BE2C (cell line): Measurements from ENCODE around the gene C1QL1.

Experiments used
- DNase-seq: peaks from one replicate; pipeline ENCODE4 v3.0.0-alpha.2; 2020
- H3K27me3 ChIP-seq: fragments of 250-450 bp; sonication (Bioruptor Pico); 2 replicates; pipeline ENCODE4 v1.5.1; 2020; ENCODE audit warnings: mild to moderate bottlenecking
- H3K36me3 ChIP-seq: fragments of 250-450 bp; sonication (Bioruptor Pico); 2 replicates; pipeline ENCODE4 v1.5.1; 2020; ENCODE audit warnings: mild to moderate bottlenecking
- H3K4me1 ChIP-seq: fragments of 250-450 bp; sonication (Bioruptor Pico); 2 replicates; pipeline ENCODE4 v1.5.1; 2020
- H3K4me3 ChIP-seq: 2 replicates; pipeline ENCODE4 v1.5.1; 2011; ENCODE audit warnings: low read depth, low read length
- H3K9me3 ChIP-seq: fragments of 250-450 bp; sonication (Bioruptor Pico); 2 replicates; pipeline ENCODE4 v1.5.1; 2020
- TF ChIP-seq, protein P1 (sequence below): IDR thresholded peaks from 2 replicates; pipeline ENCODE4 v1.5.1; 2012; ENCODE audit warnings: mild to moderate bottlenecking, low read depth, low read length

C1QL1 gene

GRCh38 chr17:44982113-44982702, 14.1 kb upstream of the C1QL1 start:
- no peaks in the 10 kb centered on the region for H3K27me3 ChIP-seq
- no peaks in the 10 kb centered on the region for H3K36me3 ChIP-seq
- H3K4me1 ChIP-seq, result peaks cover 11% of the 10 kb centered on the region
- TF ChIP-seq, protein P1, sequence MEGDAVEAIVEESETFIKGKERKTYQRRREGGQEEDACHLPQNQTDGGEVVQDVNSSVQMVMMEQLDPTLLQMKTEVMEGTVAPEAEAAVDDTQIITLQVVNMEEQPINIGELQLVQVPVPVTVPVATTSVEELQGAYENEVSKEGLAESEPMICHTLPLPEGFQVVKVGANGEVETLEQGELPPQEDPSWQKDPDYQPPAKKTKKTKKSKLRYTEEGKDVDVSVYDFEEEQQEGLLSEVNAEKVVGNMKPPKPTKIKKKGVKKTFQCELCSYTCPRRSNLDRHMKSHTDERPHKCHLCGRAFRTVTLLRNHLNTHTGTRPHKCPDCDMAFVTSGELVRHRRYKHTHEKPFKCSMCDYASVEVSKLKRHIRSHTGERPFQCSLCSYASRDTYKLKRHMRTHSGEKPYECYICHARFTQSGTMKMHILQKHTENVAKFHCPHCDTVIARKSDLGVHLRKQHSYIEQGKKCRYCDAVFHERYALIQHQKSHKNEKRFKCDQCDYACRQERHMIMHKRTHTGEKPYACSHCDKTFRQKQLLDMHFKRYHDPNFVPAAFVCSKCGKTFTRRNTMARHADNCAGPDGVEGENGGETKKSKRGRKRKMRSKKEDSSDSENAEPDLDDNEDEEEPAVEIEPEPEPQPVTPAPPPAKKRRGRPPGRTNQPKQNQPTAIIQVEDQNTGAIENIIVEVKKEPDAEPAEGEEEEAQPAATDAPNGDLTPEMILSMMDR, result no peak
- no peak overlapping the region for H3K4me3 ChIP-seq
- no peak for DNase-seq
- H3K9me3 ChIP-seq, result no peaks in the 10 kb centered on the region

GRCh38 chr17:44981221-44981968, 13.3 kb upstream of the C1QL1 start:
- DNase-seq, result no peak
- Histone ChIP-seq H3K4me1 (peaks cover 18% of the 10 kb centered on the region), H3K4me3 (no peak overlapping the region)

DNA sequence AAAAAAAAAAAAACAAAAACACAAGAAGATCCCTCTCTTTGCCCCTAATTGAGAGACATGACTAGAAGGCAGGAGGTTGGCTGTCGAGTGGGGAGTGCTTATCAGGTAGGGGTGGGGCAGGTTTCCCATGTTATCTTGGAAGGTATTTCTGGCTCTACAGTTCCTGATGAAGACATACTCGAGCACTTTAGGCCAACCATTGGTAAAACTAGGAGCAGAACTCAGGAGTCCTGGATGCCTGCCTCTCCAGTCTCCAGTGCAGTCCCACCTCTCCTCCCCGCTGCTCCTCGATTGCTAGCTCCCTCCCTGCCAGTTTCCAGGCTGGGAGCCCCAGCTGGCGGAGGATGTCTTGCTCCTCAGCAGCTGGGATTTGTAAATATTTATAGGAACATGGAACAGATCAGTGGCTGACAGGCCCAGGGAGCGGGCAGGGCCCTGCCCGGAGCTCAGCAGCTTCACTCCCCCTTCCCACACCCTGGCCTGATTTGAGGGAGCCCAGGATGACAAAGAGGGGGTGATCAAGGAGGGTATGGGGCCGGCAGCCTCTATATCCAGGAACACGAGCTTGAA, 11.4 kb upstream of the C1QL1 start:
- H3K9me3 ChIP-seq, result no peaks in the 10 kb centered on the region
- no peaks in the 10 kb centered on the region for H3K27me3 ChIP-seq
- H3K4me3 ChIP-seq, result no peak overlapping the region
- peaks cover 25% of the 10 kb centered on the region for H3K4me1 ChIP-seq
- TF ChIP-seq, protein P1, result no peak
- H3K36me3 ChIP-seq, result no peaks in the 10 kb centered on the region
- no peak for DNase-seq

More at GRCh38 chr17:44981221-44981968, 13.3 kb upstream of the C1QL1 start:
- H3K27me3 ChIP-seq, result no peaks in the 10 kb centered on the region
- H3K9me3 ChIP-seq, result no peaks in the 10 kb centered on the region
- no peaks in the 10 kb centered on the region for H3K36me3 ChIP-seq
- TF ChIP-seq, protein P1, result no peak

- TF ChIP-seq, protein P1, result no peak
- Histone ChIP-seq H3K4me3 (no peak overlapping the region), H3K36me3 (no peaks in the 10 kb centered on the region), H3K4me1 (peaks cover 25% of the 10 kb centered on the region), H3K27me3 (no peaks in the 10 kb centered on the region), H3K9me3 (no peaks in the 10 kb centered on the region)
- no peak for DNase-seq
Observed at GRCh38 chr17:44978807-44979206, 10.7 kb upstream of the C1QL1 start.

DNA sequence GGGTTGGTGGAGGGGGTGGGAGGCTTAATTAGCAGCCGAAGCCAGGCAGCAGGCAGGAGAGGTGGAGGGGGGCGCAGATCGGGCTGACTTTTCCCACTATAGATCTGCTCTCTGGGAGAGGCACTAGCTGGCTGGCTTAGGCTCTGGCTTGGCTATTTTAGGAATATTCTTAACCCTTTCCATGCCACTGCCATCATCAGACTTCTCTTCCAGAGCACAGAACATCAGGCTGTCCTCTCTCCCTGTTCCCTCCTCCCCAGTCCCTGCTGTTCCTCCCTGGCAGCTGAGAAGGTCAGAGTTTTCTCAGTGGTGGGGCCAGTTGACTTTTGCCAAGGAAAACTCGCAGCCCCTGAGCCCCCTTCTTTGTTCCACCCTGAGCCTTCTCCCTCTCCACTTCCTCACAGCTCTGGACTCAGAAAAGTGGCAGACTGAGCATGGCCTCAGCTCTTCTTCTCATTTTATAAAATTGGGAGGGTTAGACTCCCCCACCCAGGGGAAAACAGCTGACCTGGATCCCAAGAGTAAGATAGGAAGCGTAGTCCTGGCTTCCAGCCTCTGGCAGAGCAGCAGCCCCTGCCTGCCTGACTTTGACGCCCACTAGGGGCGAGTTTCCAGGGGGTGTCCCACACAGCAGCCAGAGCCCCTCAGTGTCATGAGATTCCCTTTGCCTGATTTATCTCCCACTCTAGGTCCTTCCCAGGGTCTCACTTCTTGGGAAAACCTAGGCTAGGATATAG, 9.9 kb upstream of the C1QL1 start:
- H3K27me3 ChIP-seq, result no peaks in the 10 kb centered on the region
- H3K9me3 ChIP-seq, result no peaks in the 10 kb centered on the region
- no peak overlapping the region for H3K4me3 ChIP-seq
- H3K36me3 ChIP-seq, result no peaks in the 10 kb centered on the region
- TF ChIP-seq, protein P1, result peak; percentile 5; the same call in 1 of the 2 replicates
- peaks cover 25% of the 10 kb centered on the region for H3K4me1 ChIP-seq
- no peak for DNase-seq
